Measurements from ENCODE around the gene GTF2A2.

The GTF2A2 gene

GRCh38 chr15:59694779-59695178 is 37.5 kb upstream of the GTF2A2 start:
- TF ChIP-seq CTCF (IDR thresholded peaks at IDR 0.05; ENCODE audit: low read depth, low read length, missing control alignments): no peak
- H3K4me3 ChIP-seq (replicated peaks; ENCODE audit: low read depth, low read length): no peak overlapping the region
- DNase-seq (ENCODE audit: extremely low read depth, low read depth): no peak

GRCh38 chr15:59691194-59691805 is 34.0 kb upstream of the GTF2A2 start:
- DNase-seq (ENCODE audit: extremely low read depth, low read depth): no peak
- peak; percentile 44 for TF ChIP-seq CTCF (IDR thresholded peaks at IDR 0.05; ENCODE audit: low read depth, low read length, missing control alignments)
- H3K4me3 ChIP-seq (replicated peaks; ENCODE audit: low read depth, low read length): no peak overlapping the region

- DNase-seq (ENCODE audit: extremely low read depth, low read depth): peak; percentile 25
- H3K4me3 ChIP-seq (replicated peaks; ENCODE audit: low read depth, low read length): peak overlapping the region; percentile 97
These were observed 32.4 kb upstream of the GTF2A2 start for GRCh38 chr15:59689626-59690236.

DNA sequence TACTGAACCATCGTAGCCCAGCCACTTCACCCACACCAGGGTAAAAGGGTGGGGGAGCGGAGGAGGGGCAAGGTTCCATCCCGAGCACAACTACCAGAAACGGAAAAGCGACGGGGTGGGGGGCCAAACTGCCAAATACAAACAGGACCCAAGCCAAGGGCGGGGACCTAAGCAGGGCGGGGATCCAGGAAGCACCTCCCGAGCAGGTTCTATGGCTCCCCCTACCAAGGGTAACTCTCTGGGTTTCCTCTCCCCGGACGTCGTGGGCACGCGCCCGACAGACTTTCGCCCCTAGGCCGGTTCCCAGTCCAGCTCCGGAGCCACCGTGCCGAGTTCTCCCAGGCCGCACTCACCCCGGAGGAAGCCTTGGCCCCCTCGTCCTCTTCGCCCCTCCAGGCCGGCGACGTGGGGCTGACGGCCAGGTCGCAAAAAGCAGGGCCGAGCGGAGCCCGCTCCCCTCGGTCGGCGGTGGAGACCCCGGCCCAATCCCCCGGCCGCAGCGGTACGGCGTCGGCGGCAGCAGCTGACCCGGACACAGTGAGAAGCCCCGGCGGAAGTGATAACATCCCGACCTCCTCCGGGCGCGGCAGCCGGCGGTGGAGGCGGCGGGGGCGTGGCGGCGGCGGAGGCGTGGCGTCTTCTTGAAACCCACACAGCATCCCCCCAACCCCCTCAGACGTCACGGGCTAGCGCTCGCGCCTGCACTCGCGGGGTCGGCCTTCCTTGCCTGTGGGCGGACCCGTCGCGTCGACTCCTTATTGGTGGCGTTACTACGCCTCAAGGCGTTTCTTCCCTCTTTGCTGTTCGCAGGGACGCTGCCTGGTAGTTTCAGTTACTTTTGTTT is 31.7 kb upstream of the GTF2A2 start, which contains the start of gene BNIP2:
TSS of gene BNIP2 (minus strand) at position 539 of the 844 bp plus-strand sequence. CDS start 6,863 bp downstream, outside the sequence.
- peak within 1 kb of the TSS; percentile 97 for H3K4me3 ChIP-seq (replicated peaks; ENCODE audit: low read depth, low read length)
- DNase-seq (ENCODE audit: extremely low read depth, low read depth): peak; percentile 91
- TF ChIP-seq CTCF (IDR thresholded peaks at IDR 0.05; ENCODE audit: low read depth, low read length, missing control alignments): no peak

More at GRCh38 chr15:59689626-59690236, 32.4 kb upstream of the GTF2A2 start:
- no peak for TF ChIP-seq CTCF (IDR thresholded peaks at IDR 0.05; ENCODE audit: low read depth, low read length, missing control alignments)

DNA sequence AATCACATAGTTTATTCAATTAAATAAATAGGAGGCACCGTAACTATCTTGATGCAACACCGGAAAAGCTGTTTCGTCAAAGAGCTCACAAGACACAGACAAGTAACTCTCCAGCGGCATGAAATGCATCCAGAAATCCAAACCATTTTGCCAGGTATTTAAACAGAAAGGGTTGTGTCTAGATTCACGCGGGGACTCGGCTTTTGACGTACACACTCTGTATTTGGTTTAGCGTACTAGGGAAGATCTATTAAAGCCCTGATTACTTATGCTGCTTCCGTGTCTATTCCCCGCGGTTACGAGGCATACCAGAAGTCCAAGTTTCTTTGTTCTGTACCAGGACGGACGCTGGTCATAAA is 31.1 kb upstream of the GTF2A2 start:
- peak overlapping the region; percentile 97 for H3K4me3 ChIP-seq (replicated peaks; ENCODE audit: low read depth, low read length)
- DNase-seq (ENCODE audit: extremely low read depth, low read depth): peak; percentile 9
- TF ChIP-seq CTCF (IDR thresholded peaks at IDR 0.05; ENCODE audit: low read depth, low read length, missing control alignments): no peak

GRCh38 chr15:59687836-59688235 is 30.5 kb upstream of the GTF2A2 start:
- H3K4me3 ChIP-seq (replicated peaks; ENCODE audit: low read depth, low read length): peak overlapping the region; percentile 97
- no peak for TF ChIP-seq CTCF (IDR thresholded peaks at IDR 0.05; ENCODE audit: low read depth, low read length, missing control alignments)
- DNase-seq (ENCODE audit: extremely low read depth, low read depth): peak; percentile 6

Measured in HFF-Myc (cell line).